HepG2 (cell line): Measurements from ENCODE around the gene DPEP2NB. TPM values are rescaled to one million over a fixed set of nuclear protein-coding genes. Genes with fewer than 3 reads are reported as not detected.

Source experiments
- MTA1 ChIP-seq: sonication (generic); formaldehyde crosslinking; IDR thresholded peaks from 2 replicates; pipeline ENCODE4 v1.4.0; 2020; ENCODE audit warnings: missing genetic modification reagents, mild to moderate bottlenecking, borderline replicate concordance
- MZF1 ChIP-seq: sonication (generic); formaldehyde crosslinking; IDR thresholded peaks from 2 replicates; pipeline ENCODE4 v1.8.1; 2023; ENCODE audit warnings: mild to moderate bottlenecking, missing genetic modification reagents, borderline replicate concordance
- NCOR1 ChIP-seq: fragments of 200-600 bp; sonication (generic); IDR thresholded peaks from 2 replicates; pipeline ENCODE4 v1.7.0; 2017; ENCODE audit warnings: antibody characterized with exemption, low read length, borderline replicate concordance
- NFIB ChIP-seq: sonication (generic); formaldehyde crosslinking; IDR thresholded peaks from 2 replicates; pipeline ENCODE4 v1.9.0; 2021; ENCODE audit warnings: missing genetic modification reagents, mild to moderate bottlenecking, borderline replicate concordance
- PHB2 ChIP-seq: fragments of 450-650 bp; IDR thresholded peaks from 2 replicates; pipeline ENCODE4 v1.6.1; 2018; ENCODE audit not compliant: partially characterized antibody
- PHF20 ChIP-seq: sonication (generic); formaldehyde crosslinking; IDR thresholded peaks from 2 replicates; pipeline ENCODE4 v1.5.0; 2020; ENCODE audit warnings: mild to moderate bottlenecking, missing genetic modification reagents
- SAFB2 ChIP-seq: sonication (generic); formaldehyde crosslinking; IDR thresholded peaks from 2 replicates; pipeline ENCODE4 v1.5.1; 2020; ENCODE audit warnings: missing genetic modification reagents, low read depth, mild to moderate bottlenecking, borderline replicate concordance
- YY1 ChIP-seq: IDR thresholded peaks from 2 replicates; pipeline ENCODE4 v1.6.1; 2011; ENCODE audit warnings: low read length, low read depth, moderate library complexity, mild to moderate bottlenecking; ENCODE audit not compliant: insufficient read depth, insufficient replicate concordance
- ZFP1 ChIP-seq: IDR thresholded peaks from 2 replicates; pipeline ENCODE4 v1.6.1; 2016
- ZNF124 ChIP-seq: sonication (generic); formaldehyde crosslinking; IDR thresholded peaks from 2 replicates; pipeline ENCODE4 v1.4.0; 2020; ENCODE audit warnings: missing genetic modification reagents
- ZNF282 ChIP-seq: fragments of 450-650 bp; IDR thresholded peaks from 2 replicates; pipeline ENCODE4 v1.6.1; 2018; ENCODE audit not compliant: partially characterized antibody
- ZNF557 ChIP-seq: sonication (generic); formaldehyde crosslinking; IDR thresholded peaks from 2 replicates; pipeline ENCODE4 v1.4.0; 2020; ENCODE audit warnings: missing genetic modification reagents
- ZNF7 ChIP-seq: IDR thresholded peaks from 2 replicates; pipeline ENCODE4 v1.6.1; 2016; ENCODE audit warnings: missing biosample characterization, missing genetic modification reagents
- polyA plus RNA-seq, 8 experiments: library from polyadenylated mRNA; depleted of rRNA in 3 of 8; stranded (reverse) in 7 of 8; unstranded in 1 of 8; fragments of >200 nt; fragmentation: Illumina TruSeq in 4 of 8; extraction: Trizol in 4 of 8; gene quantifications; 2 replicates each; pipeline versions ENCODE4 v1.2.1 to v1.2.3, GENCODE V29; 2011 to 2016; ENCODE audit warnings: low read depth in 4 of 8, missing spikeins in 1 of 8, mixed read lengths in 1 of 8; ENCODE audit not compliant: insufficient read depth in 1 of 8
- total RNA-seq, 5 experiments: library from RNA; depleted of rRNA; stranded (reverse); fragments of >200 nt; fragmentation: Illumina TruSeq; extraction: Trizol; gene quantifications; 2 replicates each; pipeline ENCODE4 v1.2.3, GENCODE V29; 2016; ENCODE audit warnings: low read depth in 1 of 5
- TF ChIP-seq, protein P1 (sequence below): IDR thresholded peaks from 2 replicates; pipeline ENCODE4 v1.6.1; 2016; ENCODE audit warnings: missing compliant biosample characterization, missing genetic modification reagents, borderline replicate concordance
- TF ChIP-seq, protein P2 (sequence below): sonication (generic); formaldehyde crosslinking; IDR thresholded peaks from 2 replicates; pipeline ENCODE4 v1.8.0; 2022; ENCODE audit warnings: mild to moderate bottlenecking, missing genetic modification reagents; ENCODE audit not compliant: insufficient replicate concordance
- TF ChIP-seq, protein P3 (sequence below): sonication (generic); formaldehyde crosslinking; IDR thresholded peaks from 2 replicates; pipeline ENCODE4 v1.8.0; 2022; ENCODE audit warnings: missing genetic modification reagents, mild to moderate bottlenecking, borderline replicate concordance
- TF ChIP-seq, protein P4 (sequence below): sonication (generic); formaldehyde crosslinking; IDR thresholded peaks from 2 replicates; pipeline ENCODE4 v1.9.0; 2021; ENCODE audit warnings: missing genetic modification reagents, borderline replicate concordance
- TF ChIP-seq, protein P5 (sequence below): sonication (generic); formaldehyde crosslinking; IDR thresholded peaks from 2 replicates; pipeline ENCODE4 v1.4.0; 2020; ENCODE audit warnings: missing genetic modification reagents

DPEP2NB gene
- total and polyA plus RNA-seq, 2 of the 13 experiments (the other 11 are each of a cell fraction or from before 2014, with no cell fraction given) = not detected

DNA sequence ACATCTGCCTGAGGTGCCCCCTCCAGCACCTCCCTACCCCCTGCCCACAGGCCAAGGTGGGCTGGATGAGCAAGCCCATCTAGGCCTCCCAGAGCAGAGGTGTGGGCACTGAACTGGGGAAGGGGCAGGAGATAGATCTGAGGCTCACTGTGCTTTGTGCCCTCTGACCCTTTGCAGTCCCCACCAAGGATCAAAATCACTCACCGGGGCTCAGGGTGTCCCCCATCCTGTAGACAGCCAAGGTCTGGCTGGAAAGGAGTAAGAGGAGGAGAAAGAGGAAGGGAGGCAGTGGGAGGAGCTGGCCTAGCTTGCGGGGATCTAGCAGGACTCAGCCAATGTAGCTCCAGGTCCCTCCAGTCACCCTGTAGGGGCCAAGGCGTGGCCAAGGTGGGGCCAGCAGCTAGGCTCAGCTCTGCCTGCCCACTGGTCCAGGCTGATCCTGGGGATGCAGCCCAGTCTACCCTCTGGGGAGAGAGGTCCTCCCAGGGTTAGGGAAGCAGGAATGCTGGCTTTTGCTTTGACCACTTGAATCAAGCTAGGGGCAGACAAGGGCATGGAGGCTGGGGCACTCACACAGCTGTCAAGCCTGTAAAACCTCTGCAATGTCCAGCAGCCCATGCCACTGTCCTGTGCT, 49.0 kb downstream of the DPEP2NB start (continued):
- TF ChIP-seq ZNF7 (CRISPR knock-in tag) (no peak), ZFP1 (no peak), ZNF557 (CRISPR knock-in tag) (no peak; the same call in 1 of the 2 replicates), MZF1 (0 out of 2 replicates have a peak, but pooled peaks have one; percentile 80), ZNF282 (no peak), SAFB2 (0 out of 2 replicates have a peak, but pooled peaks have one; percentile 76), NFIB (CRISPR knock-in tag) (no peak), PHB2 (no peak), NCOR1 (no peak), ZNF124 (peak; percentile 19; the same call in 1 of the 2 replicates), MTA1 (no peak), YY1 (no peak), PHF20 (CRISPR knock-in tag) (no peak)
- TF ChIP-seq, protein P1, sequence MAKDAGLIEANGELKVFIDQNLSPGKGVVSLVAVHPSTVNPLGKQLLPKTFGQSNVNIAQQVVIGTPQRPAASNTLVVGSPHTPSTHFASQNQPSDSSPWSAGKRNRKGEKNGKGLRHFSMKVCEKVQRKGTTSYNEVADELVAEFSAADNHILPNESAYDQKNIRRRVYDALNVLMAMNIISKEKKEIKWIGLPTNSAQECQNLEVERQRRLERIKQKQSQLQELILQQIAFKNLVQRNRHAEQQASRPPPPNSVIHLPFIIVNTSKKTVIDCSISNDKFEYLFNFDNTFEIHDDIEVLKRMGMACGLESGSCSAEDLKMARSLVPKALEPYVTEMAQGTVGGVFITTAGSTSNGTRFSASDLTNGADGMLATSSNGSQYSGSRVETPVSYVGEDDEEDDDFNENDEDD (CRISPR knock-in tag) = no peak
- TF ChIP-seq, protein P2, sequence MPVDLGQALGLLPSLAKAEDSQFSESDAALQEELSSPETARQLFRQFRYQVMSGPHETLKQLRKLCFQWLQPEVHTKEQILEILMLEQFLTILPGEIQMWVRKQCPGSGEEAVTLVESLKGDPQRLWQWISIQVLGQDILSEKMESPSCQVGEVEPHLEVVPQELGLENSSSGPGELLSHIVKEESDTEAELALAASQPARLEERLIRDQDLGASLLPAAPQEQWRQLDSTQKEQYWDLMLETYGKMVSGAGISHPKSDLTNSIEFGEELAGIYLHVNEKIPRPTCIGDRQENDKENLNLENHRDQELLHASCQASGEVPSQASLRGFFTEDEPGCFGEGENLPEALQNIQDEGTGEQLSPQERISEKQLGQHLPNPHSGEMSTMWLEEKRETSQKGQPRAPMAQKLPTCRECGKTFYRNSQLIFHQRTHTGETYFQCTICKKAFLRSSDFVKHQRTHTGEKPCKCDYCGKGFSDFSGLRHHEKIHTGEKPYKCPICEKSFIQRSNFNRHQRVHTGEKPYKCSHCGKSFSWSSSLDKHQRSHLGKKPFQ (CRISPR knock-in tag) = no peak
- TF ChIP-seq, protein P3, sequence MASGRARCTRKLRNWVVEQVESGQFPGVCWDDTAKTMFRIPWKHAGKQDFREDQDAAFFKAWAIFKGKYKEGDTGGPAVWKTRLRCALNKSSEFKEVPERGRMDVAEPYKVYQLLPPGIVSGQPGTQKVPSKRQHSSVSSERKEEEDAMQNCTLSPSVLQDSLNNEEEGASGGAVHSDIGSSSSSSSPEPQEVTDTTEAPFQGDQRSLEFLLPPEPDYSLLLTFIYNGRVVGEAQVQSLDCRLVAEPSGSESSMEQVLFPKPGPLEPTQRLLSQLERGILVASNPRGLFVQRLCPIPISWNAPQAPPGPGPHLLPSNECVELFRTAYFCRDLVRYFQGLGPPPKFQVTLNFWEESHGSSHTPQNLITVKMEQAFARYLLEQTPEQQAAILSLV (CRISPR knock-in tag) = no peak
- TF ChIP-seq, protein P4, sequence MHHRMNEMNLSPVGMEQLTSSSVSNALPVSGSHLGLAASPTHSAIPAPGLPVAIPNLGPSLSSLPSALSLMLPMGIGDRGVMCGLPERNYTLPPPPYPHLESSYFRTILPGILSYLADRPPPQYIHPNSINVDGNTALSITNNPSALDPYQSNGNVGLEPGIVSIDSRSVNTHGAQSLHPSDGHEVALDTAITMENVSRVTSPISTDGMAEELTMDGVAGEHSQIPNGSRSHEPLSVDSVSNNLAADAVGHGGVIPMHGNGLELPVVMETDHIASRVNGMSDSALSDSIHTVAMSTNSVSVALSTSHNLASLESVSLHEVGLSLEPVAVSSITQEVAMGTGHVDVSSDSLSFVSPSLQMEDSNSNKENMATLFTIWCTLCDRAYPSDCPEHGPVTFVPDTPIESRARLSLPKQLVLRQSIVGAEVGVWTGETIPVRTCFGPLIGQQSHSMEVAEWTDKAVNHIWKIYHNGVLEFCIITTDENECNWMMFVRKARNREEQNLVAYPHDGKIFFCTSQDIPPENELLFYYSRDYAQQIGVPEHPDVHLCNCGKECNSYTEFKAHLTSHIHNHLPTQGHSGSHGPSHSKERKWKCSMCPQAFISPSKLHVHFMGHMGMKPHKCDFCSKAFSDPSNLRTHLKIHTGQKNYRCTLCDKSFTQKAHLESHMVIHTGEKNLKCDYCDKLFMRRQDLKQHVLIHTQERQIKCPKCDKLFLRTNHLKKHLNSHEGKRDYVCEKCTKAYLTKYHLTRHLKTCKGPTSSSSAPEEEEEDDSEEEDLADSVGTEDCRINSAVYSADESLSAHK = no peak; the same call in 1 of the 2 replicates
- TF ChIP-seq, protein P5, sequence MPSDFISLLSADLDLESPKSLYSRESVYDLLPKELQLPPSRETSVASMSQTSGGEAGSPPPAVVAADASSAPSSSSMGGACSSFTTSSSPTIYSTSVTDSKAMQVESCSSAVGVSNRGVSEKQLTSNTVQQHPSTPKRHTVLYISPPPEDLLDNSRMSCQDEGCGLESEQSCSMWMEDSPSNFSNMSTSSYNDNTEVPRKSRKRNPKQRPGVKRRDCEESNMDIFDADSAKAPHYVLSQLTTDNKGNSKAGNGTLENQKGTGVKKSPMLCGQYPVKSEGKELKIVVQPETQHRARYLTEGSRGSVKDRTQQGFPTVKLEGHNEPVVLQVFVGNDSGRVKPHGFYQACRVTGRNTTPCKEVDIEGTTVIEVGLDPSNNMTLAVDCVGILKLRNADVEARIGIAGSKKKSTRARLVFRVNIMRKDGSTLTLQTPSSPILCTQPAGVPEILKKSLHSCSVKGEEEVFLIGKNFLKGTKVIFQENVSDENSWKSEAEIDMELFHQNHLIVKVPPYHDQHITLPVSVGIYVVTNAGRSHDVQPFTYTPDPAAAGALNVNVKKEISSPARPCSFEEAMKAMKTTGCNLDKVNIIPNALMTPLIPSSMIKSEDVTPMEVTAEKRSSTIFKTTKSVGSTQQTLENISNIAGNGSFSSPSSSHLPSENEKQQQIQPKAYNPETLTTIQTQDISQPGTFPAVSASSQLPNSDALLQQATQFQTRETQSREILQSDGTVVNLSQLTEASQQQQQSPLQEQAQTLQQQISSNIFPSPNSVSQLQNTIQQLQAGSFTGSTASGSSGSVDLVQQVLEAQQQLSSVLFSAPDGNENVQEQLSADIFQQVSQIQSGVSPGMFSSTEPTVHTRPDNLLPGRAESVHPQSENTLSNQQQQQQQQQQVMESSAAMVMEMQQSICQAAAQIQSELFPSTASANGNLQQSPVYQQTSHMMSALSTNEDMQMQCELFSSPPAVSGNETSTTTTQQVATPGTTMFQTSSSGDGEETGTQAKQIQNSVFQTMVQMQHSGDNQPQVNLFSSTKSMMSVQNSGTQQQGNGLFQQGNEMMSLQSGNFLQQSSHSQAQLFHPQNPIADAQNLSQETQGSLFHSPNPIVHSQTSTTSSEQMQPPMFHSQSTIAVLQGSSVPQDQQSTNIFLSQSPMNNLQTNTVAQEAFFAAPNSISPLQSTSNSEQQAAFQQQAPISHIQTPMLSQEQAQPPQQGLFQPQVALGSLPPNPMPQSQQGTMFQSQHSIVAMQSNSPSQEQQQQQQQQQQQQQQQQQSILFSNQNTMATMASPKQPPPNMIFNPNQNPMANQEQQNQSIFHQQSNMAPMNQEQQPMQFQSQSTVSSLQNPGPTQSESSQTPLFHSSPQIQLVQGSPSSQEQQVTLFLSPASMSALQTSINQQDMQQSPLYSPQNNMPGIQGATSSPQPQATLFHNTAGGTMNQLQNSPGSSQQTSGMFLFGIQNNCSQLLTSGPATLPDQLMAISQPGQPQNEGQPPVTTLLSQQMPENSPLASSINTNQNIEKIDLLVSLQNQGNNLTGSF (CRISPR knock-in tag) = no peak
